Renal cortex interstitium (tissue), 11 donors: Measurements from ENCODE around the gene SEMA5A. TPM values are rescaled to one million over a fixed set of nuclear protein-coding genes. Genes with fewer than 3 reads are reported as not detected.
"Not testable (repeated sequence)": the region's sequence is repeated elsewhere in the genome, so short reads cannot be mapped to it uniquely, and the experiment has no call there.

Source experiments
- DNase-seq, 11 donors: peaks; one replicate each; pipeline ENCODE4 v3.0.0-alpha.2; 2013; ENCODE audit warnings: low read depth in 9 of 11, low spot score in 4 of 11; ENCODE audit errors: extremely low read depth in 1 of 11
- polyA plus RNA-seq, 3 donors: library from polyadenylated mRNA; unstranded; fragments of 120-200 nt; gene quantifications; one replicate each; pipeline ENCODE4 v1.2.1, GENCODE V29; 2013; ENCODE audit not compliant: insufficient read length in 3 of 3

SEMA5A gene
- polyA plus RNA-seq, 3 donors, result 37.3 to 47.1 (median 44.4) TPM

- not testable (repeated sequence) for DNase-seq
Observed at GRCh38 chr5:9353048-9353447, 192.8 kb downstream of the SEMA5A start.

GRCh38 chr5:9351546-9351945 is 194.3 kb downstream of the SEMA5A start:
- no peak for DNase-seq

- DNase-seq, result no peak
Observed at GRCh38 chr5:9350301-9350797, 195.5 kb downstream of the SEMA5A start.

GRCh38 chr5:9348401-9348996 is 197.4 kb downstream of the SEMA5A start:
- DNase-seq, result no peak

GRCh38 chr5:9347541-9348295 is 198.2 kb downstream of the SEMA5A start:
- no peak for DNase-seq

- DNase-seq, result no peak
Observed at GRCh38 chr5:9347032-9347431, 198.8 kb downstream of the SEMA5A start.

- DNase-seq, result no peak
Observed at GRCh38 chr5:9344751-9345240, 201.1 kb downstream of the SEMA5A start.

- DNase-seq, result no peak
Observed at GRCh38 chr5:9343146-9343850, 202.6 kb downstream of the SEMA5A start.

- no peak for DNase-seq
Observed at GRCh38 chr5:9342161-9342787, 203.6 kb downstream of the SEMA5A start.

GRCh38 chr5:9340085-9340484 is 205.8 kb downstream of the SEMA5A start:
- no peak for DNase-seq

- DNase-seq, result no peak
Observed at GRCh38 chr5:9339206-9339818, 206.6 kb downstream of the SEMA5A start.

GRCh38 chr5:9338796-9339195 is 207.1 kb downstream of the SEMA5A start:
- DNase-seq, result no peak

- DNase-seq, result no peak
Observed at GRCh38 chr5:9337928-9338595, 207.8 kb downstream of the SEMA5A start.

GRCh38 chr5:9335754-9336495 is 209.9 kb downstream of the SEMA5A start:
- DNase-seq, result no peak

GRCh38 chr5:9335269-9335668 is 210.6 kb downstream of the SEMA5A start:
- DNase-seq, result no peak

- no peak for DNase-seq
Observed at GRCh38 chr5:9332026-9332425, 213.8 kb downstream of the SEMA5A start.

GRCh38 chr5:9331372-9331771 is 214.5 kb downstream of the SEMA5A start:
- no peak for DNase-seq

- no peak for DNase-seq
Observed at GRCh38 chr5:9329125-9329524, 216.8 kb downstream of the SEMA5A start.
